CD4-positive, alpha-beta T cell treated with Interleukin-2 at 100 ng/mL for 4 hours (primary cell): ENCODE measurements around the gene DCUN1D1.

Source experiments
- DNase-seq: peaks from one replicate; pipeline ENCODE4 v3.0.0-alpha.2; 2020; ENCODE audit warnings: low spot score

Gene DCUN1D1

GRCh38 chr3:182936239-182936917 lies 44.0 kb downstream of the DCUN1D1 start:
- DNase-seq = no peak

GRCh38 chr3:182935803-182936202 lies 44.5 kb downstream of the DCUN1D1 start:
- no peak for DNase-seq

GRCh38 chr3:182925944-182926337 lies 54.4 kb downstream of the DCUN1D1 start:
- no peak for DNase-seq

GRCh38 chr3:182925330-182925943 lies 54.9 kb downstream of the DCUN1D1 start:
- DNase-seq = no peak

- DNase-seq = no peak
Measured at GRCh38 chr3:182921665-182922355, 58.5 kb downstream of the DCUN1D1 start.

- no peak for DNase-seq
Measured at GRCh38 chr3:182920515-182921084, 59.7 kb downstream of the DCUN1D1 start.

- DNase-seq = no peak
Measured at GRCh38 chr3:182919866-182920357, 60.4 kb downstream of the DCUN1D1 start.

GRCh38 chr3:182917134-182917533 lies 63.2 kb downstream of the DCUN1D1 start:
- no peak for DNase-seq

GRCh38 chr3:182914341-182914740 lies 66.0 kb downstream of the DCUN1D1 start:
- no peak for DNase-seq

GRCh38 chr3:182913889-182914288 lies 66.4 kb downstream of the DCUN1D1 start:
- DNase-seq = peak; percentile 46

GRCh38 chr3:182912474-182912873 lies 67.9 kb downstream of the DCUN1D1 start:
- no peak for DNase-seq

- no peak for DNase-seq
Measured at GRCh38 chr3:182911782-182912111, 68.6 kb downstream of the DCUN1D1 start.

GRCh38 chr3:182910936-182911781 lies 69.2 kb downstream of the DCUN1D1 start:
- DNase-seq = peak; percentile 25

GRCh38 chr3:182909318-182910040 lies 70.9 kb downstream of the DCUN1D1 start:
- DNase-seq = peak; percentile 27

- no peak for DNase-seq
Measured at GRCh38 chr3:182908471-182908870, 71.9 kb downstream of the DCUN1D1 start.

- DNase-seq = no peak
Measured at GRCh38 chr3:182906036-182906435, 74.3 kb downstream of the DCUN1D1 start.

- no peak for DNase-seq
Measured at GRCh38 chr3:182905623-182906022, 74.7 kb downstream of the DCUN1D1 start.

- DNase-seq = no peak
Measured at GRCh38 chr3:182904164-182904563, 76.2 kb downstream of the DCUN1D1 start.

- DNase-seq = no peak
Measured at GRCh38 chr3:182902236-182902635, 78.1 kb downstream of the DCUN1D1 start.

- no peak for DNase-seq
Measured at GRCh38 chr3:182896553-182896952, 83.8 kb downstream of the DCUN1D1 start.

GRCh38 chr3:182895513-182896112 lies 84.7 kb downstream of the DCUN1D1 start:
- DNase-seq = no peak
